Coronary artery (tissue), 2 donors: ENCODE measurements around the gene SLBP.
A peak's percentile ranks its signal among the peaks of the same experiment; 100 is the strongest.

Experiments
- DNase-seq: peaks from one replicate; pipeline ENCODE4 v3.0.0-alpha.2; 2017; ENCODE audit warnings: low spot score
- H3K27ac ChIP-seq, 2 donors: fragments of 200-600 bp; sonication (generic); one replicate each; pipeline ENCODE4 v1.5.1; 2016 to 2019
- H3K4me3 ChIP-seq: fragments of 200-600 bp; sonication (generic); 2 replicates; pipeline ENCODE4 v1.5.1; 2016; ENCODE audit warnings: mild to moderate bottlenecking, moderate library complexity
- TF ChIP-seq, protein P1 (sequence below): fragments of 200-600 bp; sonication (generic); IDR thresholded peaks from one replicate; pipeline ENCODE4 v1.5.1; 2019; ENCODE audit warnings: antibody characterized with exemption

The SLBP gene

DNA sequence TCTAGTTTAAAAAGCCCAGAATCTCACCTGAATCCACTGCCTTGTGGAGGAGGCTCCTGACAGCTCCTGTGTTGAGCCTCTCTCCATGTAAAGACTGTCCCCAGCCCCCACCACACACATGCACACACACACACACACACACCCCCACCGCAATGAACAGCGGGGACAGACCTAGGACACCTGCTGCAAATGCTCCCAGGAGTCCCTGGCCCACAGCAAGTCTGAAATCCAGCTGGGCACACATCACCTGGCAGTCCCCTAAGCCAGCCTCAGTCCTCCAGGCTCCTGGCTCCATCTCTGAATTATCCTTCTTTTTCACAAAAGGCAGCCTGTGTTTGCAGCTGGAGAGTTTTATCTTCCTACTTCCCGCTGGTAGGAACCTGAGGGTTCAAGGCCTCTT, 21.4 kb downstream of the SLBP start:
- Histone ChIP-seq H3K27ac (no peak overlapping the region), H3K4me3 (no peak overlapping the region)
- no peak for DNase-seq
- TF ChIP-seq, protein P1, sequence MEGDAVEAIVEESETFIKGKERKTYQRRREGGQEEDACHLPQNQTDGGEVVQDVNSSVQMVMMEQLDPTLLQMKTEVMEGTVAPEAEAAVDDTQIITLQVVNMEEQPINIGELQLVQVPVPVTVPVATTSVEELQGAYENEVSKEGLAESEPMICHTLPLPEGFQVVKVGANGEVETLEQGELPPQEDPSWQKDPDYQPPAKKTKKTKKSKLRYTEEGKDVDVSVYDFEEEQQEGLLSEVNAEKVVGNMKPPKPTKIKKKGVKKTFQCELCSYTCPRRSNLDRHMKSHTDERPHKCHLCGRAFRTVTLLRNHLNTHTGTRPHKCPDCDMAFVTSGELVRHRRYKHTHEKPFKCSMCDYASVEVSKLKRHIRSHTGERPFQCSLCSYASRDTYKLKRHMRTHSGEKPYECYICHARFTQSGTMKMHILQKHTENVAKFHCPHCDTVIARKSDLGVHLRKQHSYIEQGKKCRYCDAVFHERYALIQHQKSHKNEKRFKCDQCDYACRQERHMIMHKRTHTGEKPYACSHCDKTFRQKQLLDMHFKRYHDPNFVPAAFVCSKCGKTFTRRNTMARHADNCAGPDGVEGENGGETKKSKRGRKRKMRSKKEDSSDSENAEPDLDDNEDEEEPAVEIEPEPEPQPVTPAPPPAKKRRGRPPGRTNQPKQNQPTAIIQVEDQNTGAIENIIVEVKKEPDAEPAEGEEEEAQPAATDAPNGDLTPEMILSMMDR: no peak

DNA sequence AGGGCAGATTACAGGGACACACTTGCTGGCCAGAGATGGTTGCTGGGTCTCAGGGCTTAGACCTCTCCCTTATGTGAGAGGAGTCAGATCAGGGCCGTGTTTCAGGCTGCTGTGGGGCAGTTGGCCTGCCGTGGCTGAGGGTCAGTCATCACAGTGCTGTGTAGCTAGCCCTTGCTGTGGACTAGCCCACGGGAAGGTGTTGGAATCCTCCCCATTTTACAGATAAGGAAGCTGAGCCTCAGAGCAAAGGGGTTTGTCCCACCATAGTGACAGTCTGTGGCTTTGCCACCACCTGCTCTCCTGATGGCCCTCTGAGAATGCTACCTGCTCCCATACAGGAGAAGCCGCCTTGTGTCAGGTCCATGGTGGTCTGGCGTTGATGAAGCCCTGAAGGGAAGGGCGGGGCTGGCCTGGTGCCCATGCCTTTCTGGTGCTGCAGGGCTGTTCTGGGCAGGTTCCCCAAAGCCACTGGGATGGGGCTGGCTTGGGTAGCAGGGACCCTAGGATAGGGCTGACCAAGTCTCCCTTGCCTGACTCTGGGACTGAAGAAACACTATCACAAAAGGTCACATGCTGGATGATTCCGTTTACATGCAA, 25.6 kb downstream of the SLBP start:
- no peak overlapping the region for H3K4me3 ChIP-seq
- no peak for DNase-seq
- H3K27ac ChIP-seq: peak overlapping the region in 1 of 2 donors; percentile 16
- TF ChIP-seq, protein P1: no peak

DNA sequence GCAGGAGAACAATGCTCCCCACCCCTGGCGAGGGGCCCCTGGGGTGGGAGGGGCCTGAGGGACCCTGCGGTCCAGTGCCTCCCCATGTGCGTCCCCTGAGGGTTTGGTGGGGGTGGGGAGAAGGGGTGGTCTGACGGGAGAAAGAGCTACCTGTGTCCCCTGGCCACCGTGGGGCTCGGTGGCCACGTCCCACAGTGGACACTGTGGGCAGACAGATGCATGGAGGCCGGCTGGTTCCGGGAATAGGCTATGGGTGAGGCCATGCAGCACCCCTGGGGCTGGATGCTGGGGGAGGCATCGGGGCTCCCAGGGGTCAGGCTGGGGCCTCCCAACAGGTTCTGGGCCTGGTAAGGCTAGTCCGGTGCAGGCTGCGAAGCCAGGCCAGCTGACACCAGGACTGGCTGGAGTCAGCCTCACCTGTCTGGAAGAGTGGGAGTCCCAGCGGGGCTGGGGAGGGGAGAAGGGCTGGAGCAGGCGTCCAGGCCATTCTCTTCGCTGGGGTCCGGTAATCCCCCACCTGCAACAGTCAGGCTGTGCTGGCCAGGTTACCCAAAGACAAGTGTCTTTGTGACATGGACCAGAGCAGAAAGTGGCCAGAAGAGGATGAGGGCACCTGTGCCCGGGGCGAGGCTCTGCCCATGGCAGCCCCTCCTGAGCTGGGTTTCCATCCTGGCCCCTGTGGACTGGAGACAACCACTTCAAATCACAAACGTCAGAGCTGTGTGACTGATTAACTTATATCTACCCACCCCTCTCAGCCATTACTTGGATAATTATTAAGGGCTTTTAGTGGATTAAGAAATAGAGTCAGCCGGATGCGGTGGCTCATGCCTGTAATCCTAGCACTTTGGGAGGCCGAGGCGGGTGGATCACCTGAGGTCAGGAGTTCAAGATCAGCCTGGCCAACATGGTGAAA, 26.6 kb downstream of the SLBP start:
- peak overlapping the region; percentile 87 for H3K4me3 ChIP-seq
- no peak for DNase-seq
- H3K27ac ChIP-seq: no peak overlapping the region
- TF ChIP-seq, protein P1: no peak

DNA sequence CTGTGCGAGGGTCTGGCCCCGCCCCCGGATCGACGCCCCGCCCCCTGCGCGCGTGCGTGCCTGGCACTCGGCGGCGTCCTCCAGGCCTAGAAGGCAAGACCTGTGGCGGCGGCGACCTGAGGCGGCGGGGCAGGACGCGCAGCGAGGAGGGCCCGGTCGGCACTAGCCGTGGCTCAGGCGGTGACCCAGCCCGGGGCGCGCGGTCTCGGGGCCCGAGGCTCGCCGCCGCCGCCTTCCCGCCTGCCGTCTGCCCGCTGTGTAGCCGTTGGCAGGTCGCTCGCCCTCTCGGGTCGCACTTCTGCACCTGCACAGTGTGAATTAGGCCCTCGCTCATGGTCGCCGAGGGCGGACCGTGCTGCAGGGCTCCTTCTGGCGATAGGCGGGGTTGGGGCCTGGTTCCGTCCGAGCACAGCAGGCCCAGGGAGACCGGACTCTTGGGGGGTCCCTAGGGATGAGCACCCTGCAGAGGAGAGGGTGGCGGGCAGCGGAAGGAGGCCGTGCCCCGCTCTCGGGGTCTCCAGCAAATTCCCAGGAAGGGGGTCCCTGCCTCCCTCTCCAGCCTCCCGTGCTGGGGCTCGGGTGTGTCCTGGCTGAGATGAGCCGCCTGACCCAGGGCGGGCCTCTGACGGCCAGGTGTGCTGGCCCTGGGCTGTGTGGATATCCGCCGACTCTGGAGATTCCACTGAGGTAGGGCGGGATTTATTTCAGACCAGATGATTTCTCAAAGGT, 27.4 kb downstream of the SLBP start:
- H3K27ac ChIP-seq: peak overlapping the region in 1 of 2 donors; percentile 84

DNA sequence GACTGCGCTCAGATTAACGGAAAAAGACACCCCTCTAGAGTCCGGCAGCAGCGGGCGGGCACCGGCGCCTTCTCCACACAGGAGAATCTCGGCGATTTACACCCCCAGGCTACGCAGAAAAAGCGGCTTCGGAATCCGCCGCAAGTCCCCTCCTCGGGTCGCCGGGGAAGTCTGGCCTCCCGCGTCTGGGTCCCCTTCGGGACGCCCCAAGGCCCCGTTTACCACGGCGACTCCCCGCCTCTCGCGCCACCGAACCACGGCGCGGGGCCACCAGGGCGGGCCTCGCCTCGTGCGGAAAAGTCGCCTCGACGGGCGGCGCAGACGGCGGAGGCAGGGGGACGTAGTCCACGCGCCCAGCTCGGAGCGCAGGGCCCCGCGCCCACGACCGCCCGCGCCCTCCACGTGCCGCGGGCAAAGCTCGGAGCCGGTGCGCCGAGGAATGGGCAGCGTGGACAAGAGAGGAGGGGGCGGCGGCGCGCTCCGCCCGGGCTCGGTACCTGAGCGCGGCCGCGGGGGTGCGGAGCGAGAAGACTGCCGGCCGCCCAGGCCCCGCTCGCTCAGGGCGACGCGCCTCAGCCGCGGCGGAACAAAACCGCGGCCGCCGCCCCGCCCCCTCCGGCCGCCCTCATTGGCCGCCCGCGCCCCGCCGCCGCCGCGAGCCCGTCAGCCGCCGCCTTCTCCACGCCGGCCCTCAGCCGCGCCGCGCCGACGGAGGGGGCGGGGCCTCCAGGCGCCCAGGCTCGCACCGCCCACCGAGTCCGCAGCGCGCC, 28.2 kb downstream of the SLBP start, which contains the start of gene FAM53A:
TSS of gene FAM53A (minus strand) at position 578 of the 770 bp plus-strand sequence. CDS start 15,572 bp downstream, outside the sequence.
- peak; percentile 79 for DNase-seq
- TF ChIP-seq, protein P1: no peak
- Histone ChIP-seq H3K27ac (peak within 1 kb of the TSS; percentile 74 to 84), H3K4me3 (peak within 1 kb of the TSS; percentile 87)

More for the DNA sequence above, 27.4 kb downstream of the SLBP start:
- DNase-seq: peak; percentile 90
- TF ChIP-seq, protein P1: no peak
- H3K4me3 ChIP-seq: peak overlapping the region; percentile 87

DNA sequence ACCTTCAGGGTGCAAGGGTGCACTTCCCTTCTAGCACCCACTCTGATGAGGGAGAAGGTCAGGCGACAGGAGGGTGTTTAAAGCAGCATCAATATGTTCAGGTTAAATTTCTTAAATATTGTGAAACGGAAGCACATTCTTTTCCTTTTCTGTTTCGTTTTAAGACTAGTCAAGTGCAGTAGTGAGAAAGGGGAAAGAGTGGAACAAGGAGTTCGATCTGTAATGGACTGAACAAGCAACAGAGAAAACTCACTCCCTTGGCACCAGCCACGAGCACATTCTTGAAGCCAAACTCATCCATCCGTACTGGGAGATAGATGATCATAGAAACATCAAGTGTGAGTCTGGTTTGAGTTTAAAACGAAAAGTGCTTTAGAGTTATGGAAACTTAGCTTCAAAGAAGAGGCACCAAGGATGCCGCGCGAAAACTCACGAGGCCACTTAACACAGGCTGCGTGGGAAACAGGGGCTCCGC, 28.8 kb downstream of the SLBP start:
- Histone ChIP-seq H3K27ac (peak overlapping the region; percentile 74 to 84), H3K4me3 (peak overlapping the region; percentile 87)
- no peak for DNase-seq
- TF ChIP-seq, protein P1: no peak
